Measurements from ENCODE around the gene LIMCH1.

Gene LIMCH1

GRCh38 chr4:41550308-41550707, 12.4 kb downstream of the LIMCH1 start:
- Mint-ChIP-seq H3K36me3 (ENCODE audit: low read depth) (peaks cover 15% of the 10 kb centered on the region), H3K27ac (no peak overlapping the region), H3K4me1 (peaks cover 2% of the 10 kb centered on the region), H3K27me3 (ENCODE audit: low read depth, poor library complexity) (peaks cover 3% of the 10 kb centered on the region), H3K4me3 (no peak overlapping the region), H3K9me3 (peaks cover 5% of the 10 kb centered on the region)
- no peak for DNase-seq
- no peak for TF ChIP-seq CTCF (IDR thresholded peaks at IDR 0.05)

GRCh38 chr4:41551536-41551935, 13.6 kb downstream of the LIMCH1 start:
- peaks cover 15% of the 10 kb centered on the region for H3K36me3 Mint-ChIP-seq (ENCODE audit: low read depth)
- no peak for DNase-seq
- peaks cover 3% of the 10 kb centered on the region for H3K27me3 Mint-ChIP-seq (ENCODE audit: low read depth, poor library complexity)
- H3K9me3 Mint-ChIP-seq, result peaks cover 5% of the 10 kb centered on the region
- no peak overlapping the region for H3K4me3 Mint-ChIP-seq
- no peak overlapping the region for H3K27ac Mint-ChIP-seq
- H3K4me1 Mint-ChIP-seq, result no peaks in the 10 kb centered on the region
- TF ChIP-seq CTCF (IDR thresholded peaks at IDR 0.05), result no peak

- no peak for DNase-seq
- H3K4me1 Mint-ChIP-seq, result peaks cover 28% of the 10 kb centered on the region
- H3K4me3 Mint-ChIP-seq, result no peak overlapping the region
- no peak overlapping the region for H3K27ac Mint-ChIP-seq
- H3K36me3 Mint-ChIP-seq (ENCODE audit: low read depth), result peaks cover 15% of the 10 kb centered on the region
- no peak for TF ChIP-seq CTCF (IDR thresholded peaks at IDR 0.05)
- peaks cover 6% of the 10 kb centered on the region for H3K27me3 Mint-ChIP-seq (ENCODE audit: low read depth, poor library complexity)
- H3K9me3 Mint-ChIP-seq, result peaks cover 5% of the 10 kb centered on the region
Observed at GRCh38 chr4:41554905-41555304, 16.9 kb downstream of the LIMCH1 start.

- Mint-ChIP-seq H3K27ac (no peak overlapping the region), H3K9me3 (peaks cover 5% of the 10 kb centered on the region), H3K4me1 (peaks cover 39% of the 10 kb centered on the region), H3K36me3 (ENCODE audit: low read depth) (peaks cover 10% of the 10 kb centered on the region), H3K27me3 (ENCODE audit: low read depth, poor library complexity) (peaks cover 6% of the 10 kb centered on the region), H3K4me3 (no peak overlapping the region)
- DNase-seq, result no peak
- TF ChIP-seq CTCF (IDR thresholded peaks at IDR 0.05), result no peak
Observed at GRCh38 chr4:41556526-41556925, 18.6 kb downstream of the LIMCH1 start.

GRCh38 chr4:41559940-41560516, 22.1 kb downstream of the LIMCH1 start:
- TF ChIP-seq CTCF (IDR thresholded peaks at IDR 0.05), result no peak
- no peak for DNase-seq
- Mint-ChIP-seq H3K4me1 (peaks cover 47% of the 10 kb centered on the region), H3K4me3 (no peak overlapping the region), H3K27me3 (ENCODE audit: low read depth, poor library complexity) (peaks cover 6% of the 10 kb centered on the region), H3K27ac (peak overlapping the region; percentile 21), H3K36me3 (ENCODE audit: low read depth) (no peaks in the 10 kb centered on the region), H3K9me3 (no peaks in the 10 kb centered on the region)

- Mint-ChIP-seq H3K4me1 (peaks cover 47% of the 10 kb centered on the region), H3K27ac (peak overlapping the region; percentile 70), H3K4me3 (no peak overlapping the region), H3K9me3 (no peaks in the 10 kb centered on the region), H3K36me3 (ENCODE audit: low read depth) (no peaks in the 10 kb centered on the region), H3K27me3 (ENCODE audit: low read depth, poor library complexity) (peaks cover 6% of the 10 kb centered on the region)
- DNase-seq, result no peak
- no peak for TF ChIP-seq CTCF (IDR thresholded peaks at IDR 0.05)
Observed at GRCh38 chr4:41561244-41561643, 23.3 kb downstream of the LIMCH1 start.
